Measurements from ENCODE around the gene MESP1.

Gene MESP1, protein sequence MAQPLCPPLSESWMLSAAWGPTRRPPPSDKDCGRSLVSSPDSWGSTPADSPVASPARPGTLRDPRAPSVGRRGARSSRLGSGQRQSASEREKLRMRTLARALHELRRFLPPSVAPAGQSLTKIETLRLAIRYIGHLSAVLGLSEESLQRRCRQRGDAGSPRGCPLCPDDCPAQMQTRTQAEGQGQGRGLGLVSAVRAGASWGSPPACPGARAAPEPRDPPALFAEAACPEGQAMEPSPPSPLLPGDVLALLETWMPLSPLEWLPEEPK

DNA sequence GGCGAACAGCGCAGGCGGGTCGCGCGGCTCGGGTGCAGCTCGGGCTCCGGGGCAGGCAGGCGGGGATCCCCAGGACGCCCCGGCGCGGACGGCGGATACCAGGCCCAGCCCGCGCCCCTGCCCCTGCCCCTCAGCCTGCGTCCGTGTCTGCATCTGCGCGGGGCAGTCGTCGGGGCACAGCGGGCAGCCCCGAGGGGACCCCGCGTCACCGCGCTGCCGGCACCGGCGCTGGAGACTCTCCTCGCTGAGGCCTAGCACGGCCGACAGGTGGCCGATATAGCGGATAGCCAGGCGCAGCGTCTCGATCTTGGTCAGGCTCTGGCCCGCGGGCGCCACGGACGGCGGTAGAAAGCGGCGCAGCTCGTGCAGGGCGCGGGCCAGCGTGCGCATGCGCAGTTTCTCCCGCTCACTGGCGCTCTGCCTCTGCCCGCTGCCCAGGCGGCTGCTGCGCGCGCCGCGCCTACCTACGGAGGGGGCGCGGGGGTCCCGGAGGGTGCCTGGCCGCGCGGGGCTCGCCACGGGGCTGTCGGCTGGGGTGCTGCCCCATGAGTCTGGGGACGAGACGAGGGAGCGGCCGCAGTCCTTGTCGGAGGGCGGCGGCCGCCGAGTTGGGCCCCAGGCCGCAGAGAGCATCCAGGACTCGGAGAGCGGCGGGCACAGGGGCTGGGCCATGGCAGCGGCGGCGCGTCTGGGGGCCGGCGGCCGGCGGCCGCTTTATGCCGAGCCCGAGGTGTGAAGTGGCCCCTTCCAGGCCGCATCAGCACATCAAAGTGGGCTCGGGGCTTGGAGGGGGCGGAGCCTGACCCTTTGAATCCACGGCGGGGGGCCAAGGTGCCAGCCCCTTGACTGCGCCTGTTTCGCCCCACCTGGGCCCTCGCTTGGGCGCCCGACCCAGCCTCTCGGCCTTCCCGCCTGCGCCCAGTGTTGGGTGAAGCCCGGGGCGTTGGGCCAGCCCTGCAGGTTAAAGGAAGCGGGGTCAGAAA, at the start of gene MESP1:
Gene MESP1, minus strand, starts transcription at position 690 of the 983 bp plus-strand sequence. Its CDS starts 18 bp downstream, at position 672.
- Histone ChIP-seq H3K9me3 (ENCODE audit: insufficient read depth, low read length) (no peaks in the 10 kb centered on the region), H3K27me3 (ENCODE audit: insufficient read depth, insufficient read length) (peaks cover 73% of the 10 kb centered on the region), H3K9ac (ENCODE audit: insufficient read length, low read depth) (peak within 1 kb of the TSS; percentile 75), H3K4me1 (ENCODE audit: insufficient read depth, insufficient read length) (peaks cover 30% of the 10 kb centered on the region), H3K4me3 (ENCODE audit: insufficient read length, low read depth) (peak within 1 kb of the TSS; percentile 42), H3K36me3 (ENCODE audit: insufficient read depth, insufficient read length, low read length) (no peaks in the 10 kb centered on the region)
- DNase-seq (ENCODE audit: low read depth, low spot score): peak; percentile 77
- TF ChIP-seq YY1 (IDR thresholded peaks at IDR 0.05; ENCODE audit: insufficient read depth, insufficient read length): no peak
- no peak for TF ChIP-seq ZNF274 (IDR thresholded peaks at IDR 0.05; ENCODE audit: low read depth, low read length)
- TF ChIP-seq SUZ12 (IDR thresholded peaks at IDR 0.05; ENCODE audit: extremely low read depth, insufficient read depth, insufficient read length): no peak

DNA sequence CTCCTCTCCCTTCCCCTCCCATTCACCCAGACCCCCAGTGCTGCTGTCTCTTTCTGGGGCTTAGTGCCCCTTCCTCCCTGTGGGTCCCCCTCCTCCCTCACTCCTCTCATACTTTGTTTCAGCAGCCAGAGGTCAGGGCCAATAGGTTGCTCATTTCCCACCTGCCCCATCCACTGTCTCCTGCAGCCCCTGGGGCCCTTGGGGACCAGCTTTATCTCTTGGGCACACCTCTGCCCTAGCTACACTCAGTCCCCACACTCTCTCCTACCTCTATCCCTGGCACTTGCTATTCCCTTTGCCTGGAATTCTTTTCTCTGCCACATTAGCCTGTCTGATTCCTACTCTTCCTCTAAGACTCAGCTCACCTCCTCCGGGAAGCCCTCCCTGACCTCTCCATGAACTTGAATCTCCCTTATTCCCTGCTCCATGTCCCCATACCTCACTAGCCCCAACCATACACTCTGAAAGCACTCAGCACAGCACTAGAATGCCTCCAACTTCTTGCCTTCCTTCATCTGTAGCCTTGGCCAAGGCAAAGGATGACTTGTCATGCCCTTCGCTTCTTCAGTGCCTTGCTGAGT, 49.0 kb upstream of the MESP1 start:
- TF ChIP-seq ZNF274 (IDR thresholded peaks at IDR 0.05; ENCODE audit: low read depth, low read length) (no peak), YY1 (IDR thresholded peaks at IDR 0.05; ENCODE audit: insufficient read depth, insufficient read length) (no peak), SUZ12 (IDR thresholded peaks at IDR 0.05; ENCODE audit: extremely low read depth, insufficient read depth, insufficient read length) (no peak)
- no peak for DNase-seq (ENCODE audit: low read depth, low spot score)
- H3K9ac ChIP-seq (ENCODE audit: insufficient read length, low read depth): no peak overlapping the region
- peaks cover 6% of the 10 kb centered on the region for H3K36me3 ChIP-seq (ENCODE audit: insufficient read depth, insufficient read length, low read length)
- H3K4me1 ChIP-seq (ENCODE audit: insufficient read depth, insufficient read length): peaks cover 16% of the 10 kb centered on the region
- no peaks in the 10 kb centered on the region for H3K27me3 ChIP-seq (ENCODE audit: insufficient read depth, insufficient read length)
- H3K4me3 ChIP-seq (ENCODE audit: insufficient read length, low read depth): no peak overlapping the region
- no peaks in the 10 kb centered on the region for H3K9me3 ChIP-seq (ENCODE audit: insufficient read depth, low read length)

- Histone ChIP-seq H3K9ac (ENCODE audit: insufficient read length, low read depth) (no peak overlapping the region), H3K27me3 (ENCODE audit: insufficient read depth, insufficient read length) (no peaks in the 10 kb centered on the region), H3K9me3 (ENCODE audit: insufficient read depth, low read length) (no peaks in the 10 kb centered on the region), H3K4me3 (ENCODE audit: insufficient read length, low read depth) (no peak overlapping the region), H3K4me1 (ENCODE audit: insufficient read depth, insufficient read length) (peaks cover 16% of the 10 kb centered on the region), H3K36me3 (ENCODE audit: insufficient read depth, insufficient read length, low read length) (peaks cover 6% of the 10 kb centered on the region)
- TF ChIP-seq YY1 (IDR thresholded peaks at IDR 0.05; ENCODE audit: insufficient read depth, insufficient read length): no peak
- no peak for TF ChIP-seq SUZ12 (IDR thresholded peaks at IDR 0.05; ENCODE audit: extremely low read depth, insufficient read depth, insufficient read length)
- TF ChIP-seq ZNF274 (IDR thresholded peaks at IDR 0.05; ENCODE audit: low read depth, low read length): no peak
- no peak for DNase-seq (ENCODE audit: low read depth, low spot score)
These were observed 48.2 kb upstream of the MESP1 start for GRCh38 chr15:89799011-89799911.

DNA sequence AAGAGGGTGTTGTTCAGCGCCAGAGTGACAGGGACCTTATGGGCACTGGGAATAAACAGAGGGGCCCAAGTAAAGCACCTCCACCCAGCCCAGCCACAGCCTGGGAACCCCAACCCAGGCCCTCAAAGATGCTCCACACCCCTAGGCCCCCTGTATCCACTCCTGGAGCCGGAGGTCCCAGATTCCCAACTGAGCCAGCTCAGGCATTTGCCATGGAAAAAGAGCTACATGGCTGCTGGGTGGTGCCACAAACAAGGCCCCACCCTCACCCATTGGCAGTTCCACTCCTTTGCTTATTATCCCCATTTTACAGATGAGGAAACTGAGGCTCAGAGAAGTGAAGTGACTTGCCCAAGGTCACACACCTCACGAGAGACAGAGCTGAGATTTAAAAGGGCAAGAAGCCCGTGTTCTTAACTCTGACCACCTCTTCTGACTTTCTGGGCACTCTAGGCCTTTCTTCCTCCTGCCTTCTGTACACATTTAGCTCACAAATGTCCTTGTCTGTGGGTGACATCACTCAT, 46.7 kb upstream of the MESP1 start:
- Histone ChIP-seq H3K27me3 (ENCODE audit: insufficient read depth, insufficient read length) (no peaks in the 10 kb centered on the region), H3K4me1 (ENCODE audit: insufficient read depth, insufficient read length) (peaks cover 7% of the 10 kb centered on the region), H3K36me3 (ENCODE audit: insufficient read depth, insufficient read length, low read length) (peaks cover 3% of the 10 kb centered on the region), H3K9me3 (ENCODE audit: insufficient read depth, low read length) (no peaks in the 10 kb centered on the region), H3K4me3 (ENCODE audit: insufficient read length, low read depth) (no peak overlapping the region), H3K9ac (ENCODE audit: insufficient read length, low read depth) (no peak overlapping the region)
- no peak for TF ChIP-seq SUZ12 (IDR thresholded peaks at IDR 0.05; ENCODE audit: extremely low read depth, insufficient read depth, insufficient read length)
- TF ChIP-seq ZNF274 (IDR thresholded peaks at IDR 0.05; ENCODE audit: low read depth, low read length): no peak
- no peak for DNase-seq (ENCODE audit: low read depth, low spot score)

DNA sequence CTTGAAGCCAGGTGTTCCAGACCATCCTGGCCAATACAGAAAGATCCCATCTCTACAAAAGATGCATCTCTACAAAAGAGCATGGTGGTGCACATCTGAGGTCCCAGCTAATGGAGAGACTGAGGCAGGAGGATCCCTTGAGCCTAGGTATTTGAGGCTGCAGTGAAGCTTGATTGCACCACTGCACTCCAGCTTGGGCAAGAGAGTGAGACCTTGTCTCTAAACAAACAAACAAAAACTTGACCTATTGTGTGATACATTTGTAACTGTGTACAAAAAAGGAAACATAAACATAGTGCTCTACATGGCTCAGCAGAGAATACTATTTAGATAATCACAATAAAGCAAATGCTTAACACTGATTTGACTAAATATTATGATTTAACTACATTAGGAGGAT, 44.9 kb upstream of the MESP1 start:
- H3K36me3 ChIP-seq (ENCODE audit: insufficient read depth, insufficient read length, low read length): peaks cover 3% of the 10 kb centered on the region
- H3K27me3 ChIP-seq (ENCODE audit: insufficient read depth, insufficient read length): no peaks in the 10 kb centered on the region
- TF ChIP-seq ZNF274 (IDR thresholded peaks at IDR 0.05; ENCODE audit: low read depth, low read length): no peak
- TF ChIP-seq YY1 (IDR thresholded peaks at IDR 0.05; ENCODE audit: insufficient read depth, insufficient read length): no peak
- TF ChIP-seq SUZ12 (IDR thresholded peaks at IDR 0.05; ENCODE audit: extremely low read depth, insufficient read depth, insufficient read length): no peak
- H3K4me1 ChIP-seq (ENCODE audit: insufficient read depth, insufficient read length): peaks cover 2% of the 10 kb centered on the region
- H3K9me3 ChIP-seq (ENCODE audit: insufficient read depth, low read length): no peaks in the 10 kb centered on the region
- no peak for DNase-seq (ENCODE audit: low read depth, low spot score)
- no peak overlapping the region for H3K4me3 ChIP-seq (ENCODE audit: insufficient read length, low read depth)
- H3K9ac ChIP-seq (ENCODE audit: insufficient read length, low read depth): no peak overlapping the region

DNA sequence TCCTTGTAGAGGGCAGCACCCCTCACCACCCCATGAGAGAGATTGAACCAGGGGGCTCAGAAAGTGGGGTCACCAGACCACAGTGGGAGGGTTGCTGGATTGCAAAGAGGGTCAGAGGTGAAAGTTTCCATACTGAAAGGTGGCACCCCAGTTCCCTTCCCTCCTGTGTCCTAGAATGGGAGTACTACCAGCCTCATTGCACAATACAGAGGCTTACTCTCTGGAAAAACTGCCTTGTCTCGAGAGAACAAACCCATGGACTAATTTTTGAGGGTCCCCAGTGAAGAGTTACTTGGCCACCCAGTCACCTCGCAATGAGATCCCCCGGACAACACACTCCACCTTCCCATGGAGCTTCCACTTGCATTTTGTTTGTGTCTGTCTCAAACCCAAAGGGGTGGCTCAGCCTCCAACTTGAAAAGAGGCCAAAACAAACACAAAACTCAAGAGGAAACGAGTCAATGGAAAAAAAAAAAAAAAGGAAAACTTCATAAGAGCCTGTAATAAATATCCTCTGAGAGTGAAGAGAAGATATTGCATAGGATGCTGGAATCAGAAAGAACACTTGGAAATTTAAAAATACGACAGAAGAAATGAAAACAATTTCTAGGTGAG, 43.7 kb upstream of the MESP1 start:
- Histone ChIP-seq H3K27me3 (ENCODE audit: insufficient read depth, insufficient read length) (no peaks in the 10 kb centered on the region), H3K4me1 (ENCODE audit: insufficient read depth, insufficient read length) (peaks cover 2% of the 10 kb centered on the region), H3K9me3 (ENCODE audit: insufficient read depth, low read length) (no peaks in the 10 kb centered on the region), H3K9ac (ENCODE audit: insufficient read length, low read depth) (no peak overlapping the region), H3K4me3 (ENCODE audit: insufficient read length, low read depth) (no peak overlapping the region), H3K36me3 (ENCODE audit: insufficient read depth, insufficient read length, low read length) (peaks cover 3% of the 10 kb centered on the region)
- DNase-seq (ENCODE audit: low read depth, low spot score): no peak
- TF ChIP-seq SUZ12 (IDR thresholded peaks at IDR 0.05; ENCODE audit: extremely low read depth, insufficient read depth, insufficient read length): no peak
- no peak for TF ChIP-seq ZNF274 (IDR thresholded peaks at IDR 0.05; ENCODE audit: low read depth, low read length)
- TF ChIP-seq YY1 (IDR thresholded peaks at IDR 0.05; ENCODE audit: insufficient read depth, insufficient read length): no peak

All from NT2/D1 (cell line).